ENCODE measurements around the gene OR5L2.
"Not testable (repeated sequence)": the region's sequence is repeated elsewhere in the genome, so short reads cannot be mapped to it uniquely, and the experiment has no call there.

OR5L2 gene

DNA sequence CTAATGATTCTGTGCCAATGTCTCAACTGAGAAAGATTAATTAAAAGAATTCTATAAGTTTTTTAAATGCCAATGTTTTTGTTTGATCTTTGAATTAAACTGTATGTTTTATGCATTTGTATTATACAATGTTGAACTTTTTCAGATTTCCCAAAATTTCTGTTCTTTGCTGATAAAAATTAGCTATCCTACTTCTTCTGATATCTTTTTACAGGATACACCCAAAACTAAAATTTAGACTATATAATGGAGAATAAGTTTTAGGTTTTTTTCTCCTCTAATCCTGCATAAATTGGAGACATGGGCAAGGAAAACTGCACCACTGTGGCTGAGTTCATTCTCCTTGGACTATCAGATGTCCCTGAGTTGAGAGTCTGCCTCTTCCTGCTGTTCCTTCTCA lies at the start of gene OR5L2:
Gene OR5L2, plus strand, starts transcription at position 301 of the 400 bp plus-strand sequence. Its CDS starts 0 bp downstream, at position 301.
- no peak for DNase-seq

DNA sequence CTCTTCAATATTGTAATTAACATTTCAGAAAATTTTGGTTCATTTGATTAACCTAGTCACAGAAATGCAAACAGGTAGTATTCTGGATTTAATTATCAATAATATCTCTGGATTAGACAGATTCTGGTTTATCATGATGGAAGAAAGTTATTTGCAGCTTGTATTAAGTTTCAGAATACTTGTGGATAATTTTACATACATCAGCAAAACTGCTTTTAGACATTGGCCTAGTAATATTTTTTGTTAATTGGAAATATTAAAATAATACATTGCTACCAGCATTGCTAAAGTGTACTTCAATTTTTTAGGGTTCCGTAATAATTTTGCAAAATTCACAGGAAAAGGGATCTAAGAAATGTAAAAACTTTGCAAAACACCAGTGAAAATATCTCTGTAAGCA lies 35.4 kb upstream of the OR5L2 start:
- DNase-seq: no peak

GRCh38 chr11:55793321-55793720 lies 33.7 kb upstream of the OR5L2 start:
- DNase-seq: no peak

DNA sequence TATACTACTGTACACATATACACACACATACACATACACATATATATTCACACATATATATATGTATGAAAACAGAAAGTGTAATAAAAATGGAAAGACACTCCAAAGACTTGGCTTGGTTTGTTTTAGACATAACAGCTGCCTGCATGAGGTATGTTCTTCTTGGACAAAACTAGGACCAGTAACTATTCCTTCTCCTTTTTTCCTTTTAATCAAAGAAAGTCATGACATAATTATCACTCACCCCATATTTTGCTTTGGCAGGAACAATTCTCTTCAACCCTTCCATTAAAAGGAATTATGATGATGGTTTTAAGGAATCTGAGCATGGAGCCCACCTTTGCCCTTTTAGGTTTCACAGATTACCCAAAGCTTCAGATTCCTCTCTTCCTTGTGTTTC lies 31.8 kb upstream of the OR5L2 start, which contains the start of gene OR5D14:
Gene OR5D14, plus strand, starts transcription at position 301 of the 400 bp plus-strand sequence. Its CDS starts 0 bp downstream, at position 301.
- DNase-seq: no peak

DNA sequence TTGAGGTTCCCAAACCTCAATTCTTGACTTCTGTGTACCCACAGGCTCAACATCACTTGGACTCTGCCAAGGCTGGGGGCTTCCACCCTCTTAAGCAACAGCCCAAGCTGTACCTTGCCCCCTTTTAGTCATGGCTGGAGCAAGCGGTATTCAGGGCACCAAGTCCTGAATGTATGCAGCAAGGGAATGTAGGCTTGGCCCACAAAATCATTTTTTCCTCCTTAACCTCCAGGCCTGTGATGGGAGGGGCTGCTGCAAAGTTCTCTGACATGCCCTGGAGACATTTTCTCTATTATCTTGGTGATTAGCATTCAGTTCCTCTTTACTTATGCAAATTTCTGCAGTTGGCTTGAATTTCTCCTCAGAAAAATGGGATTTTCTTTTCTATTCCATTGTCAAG lies 20.8 kb upstream of the OR5L2 start:
- DNase-seq: no peak

GRCh38 chr11:55811067-55811466 lies 16.0 kb upstream of the OR5L2 start, which contains the start of gene OR5L1:
Gene OR5L1 (plus strand): TSS chr11:55811367. CDS start chr11:55811467, 100 bp downstream.
- DNase-seq: no peak

DNA sequence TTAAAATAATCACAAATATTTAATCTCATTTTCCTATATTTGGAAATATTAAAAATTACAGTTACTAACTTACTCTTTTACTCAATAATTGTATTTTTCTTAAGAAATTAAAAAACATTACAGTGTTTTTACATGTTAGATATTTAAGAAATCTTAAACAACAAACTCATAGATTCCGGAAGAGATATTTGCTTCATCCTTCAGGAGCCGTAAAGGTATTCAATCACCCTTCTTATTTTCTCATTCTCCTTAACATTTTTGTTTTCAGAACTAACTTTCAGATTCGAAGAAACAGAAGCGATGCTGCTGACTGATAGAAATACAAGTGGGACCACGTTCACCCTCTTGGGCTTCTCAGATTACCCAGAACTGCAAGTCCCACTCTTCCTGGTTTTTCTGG lies 7.7 kb upstream of the OR5L2 start, which contains the start of gene OR5D18:
Gene OR5D18, plus strand, starts transcription at position 301 of the 400 bp plus-strand sequence. Its CDS starts 0 bp downstream, at position 301.
- no peak for DNase-seq

DNA sequence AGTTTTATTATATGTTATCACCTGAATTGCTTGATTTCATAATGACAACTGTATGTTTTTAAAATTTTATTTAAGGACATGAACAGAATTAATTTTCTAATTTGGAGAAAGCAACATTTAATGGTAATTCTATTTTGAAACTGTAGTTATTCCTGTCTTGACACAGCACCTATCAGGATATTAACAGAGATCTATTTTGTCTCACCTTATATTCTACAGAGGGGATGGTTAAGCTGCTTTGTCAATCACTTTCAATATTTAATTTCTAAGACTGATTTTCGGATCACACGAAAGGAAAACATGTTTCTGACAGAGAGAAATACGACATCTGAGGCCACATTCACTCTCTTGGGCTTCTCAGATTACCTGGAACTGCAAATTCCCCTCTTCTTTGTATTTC lies 11.4 kb downstream of the OR5L2 start, which contains the start of gene OR5D16:
Gene OR5D16, plus strand, starts transcription at position 301 of the 400 bp plus-strand sequence. Its CDS starts 0 bp downstream, at position 301.
- DNase-seq: no peak

DNA sequence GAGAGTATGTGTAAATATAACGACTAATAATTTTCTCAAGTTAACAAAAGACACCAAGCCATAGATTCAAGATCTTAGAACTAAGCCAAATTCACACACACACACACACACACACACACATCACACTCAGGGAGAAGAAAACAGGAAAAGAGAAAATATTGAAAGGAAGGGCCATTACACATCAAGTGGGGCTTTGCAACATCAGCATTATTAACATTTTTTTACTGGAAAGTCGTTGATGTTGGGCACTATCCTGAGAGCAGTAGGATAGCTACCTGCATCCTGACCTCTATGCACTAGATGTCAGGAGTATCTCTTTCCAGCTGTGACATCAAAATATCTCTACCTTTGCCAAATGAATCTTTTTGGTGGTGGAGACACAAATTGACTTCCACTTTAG lies 20.4 kb downstream of the OR5L2 start:
- no peak for DNase-seq

DNA sequence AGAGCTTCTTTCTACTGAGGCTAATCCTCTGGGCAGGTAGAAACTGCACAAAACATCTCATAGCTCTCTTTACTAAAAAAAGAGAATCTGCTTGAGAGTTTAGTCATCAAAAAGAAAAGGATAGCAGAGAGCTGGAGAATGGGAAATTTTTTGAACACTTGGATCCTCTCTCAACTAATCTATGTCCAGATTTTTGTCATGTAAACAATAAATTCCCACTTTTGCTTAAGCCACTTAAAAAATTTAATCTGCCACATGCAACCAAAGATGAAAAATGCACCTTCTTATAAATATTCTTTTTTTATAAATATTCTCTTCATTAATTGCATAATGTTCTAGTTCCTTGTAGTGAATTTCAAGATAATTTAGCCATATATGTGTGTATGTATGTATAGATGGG lies 22.0 kb downstream of the OR5L2 start:
- no peak for DNase-seq

DNA sequence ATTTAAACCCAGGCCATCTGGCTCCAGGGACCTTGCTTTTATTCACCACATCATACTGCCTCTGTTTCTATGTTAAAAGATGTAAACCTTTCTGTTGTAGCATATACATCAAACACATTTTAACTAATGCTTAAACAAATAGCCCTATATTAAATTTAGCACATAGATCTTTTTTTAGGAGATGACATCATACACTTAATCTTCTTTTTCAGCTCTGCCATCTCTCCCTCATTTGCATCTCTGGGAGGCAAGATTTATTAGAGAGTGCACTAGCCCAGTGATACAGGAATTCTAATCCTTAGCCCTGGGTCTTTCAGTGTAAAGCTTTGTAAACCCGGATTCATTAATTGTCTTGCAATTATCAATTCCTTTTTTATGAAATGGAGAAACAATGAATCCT lies 25.1 kb downstream of the OR5L2 start:
- DNase-seq: no peak

DNA sequence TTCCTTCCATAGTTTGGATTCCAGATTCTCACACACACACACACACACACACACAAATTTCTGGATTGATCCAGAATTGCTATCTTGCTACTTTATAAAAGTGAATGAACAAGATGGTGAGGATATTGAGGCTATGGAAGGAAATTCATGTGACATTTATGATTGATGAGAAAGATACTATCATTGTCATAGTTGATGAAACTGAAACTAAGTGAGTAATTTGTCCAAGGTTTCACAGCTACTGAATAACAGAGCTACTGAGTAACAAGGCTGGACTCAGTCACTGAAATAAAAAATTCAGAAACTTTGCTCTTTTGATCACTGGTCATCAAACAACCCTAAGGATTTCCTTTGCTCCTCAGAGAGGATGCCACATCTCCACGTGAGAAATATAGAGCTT lies 27.7 kb downstream of the OR5L2 start:
- DNase-seq: no peak

- DNase-seq: not testable (repeated sequence)
Observed at GRCh38 chr11:55867354-55867753, 40.3 kb downstream of the OR5L2 start.

DNA sequence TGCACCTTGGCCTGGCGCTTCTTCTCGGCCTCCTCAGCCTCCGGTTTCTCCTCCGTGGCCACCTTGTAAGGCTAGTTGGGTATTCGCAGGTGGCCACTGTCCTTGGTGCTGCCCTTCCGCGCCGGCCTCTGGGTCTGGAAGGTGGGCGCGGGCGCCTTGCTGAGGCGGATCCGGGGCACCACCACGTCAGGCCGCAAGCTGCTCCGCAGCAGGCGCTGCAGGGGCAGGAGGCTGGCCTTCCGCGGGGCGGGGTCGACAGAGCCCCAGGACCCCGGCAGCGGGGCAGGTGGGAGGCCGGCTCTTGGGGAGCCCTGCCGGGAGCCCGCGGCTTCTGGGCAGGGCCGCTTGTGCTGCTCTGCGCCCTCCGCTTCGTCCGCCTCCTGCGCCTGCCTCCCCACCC lies 45.7 kb downstream of the OR5L2 start:
- DNase-seq: not testable (repeated sequence)

GRCh38 chr11:55873146-55873545 lies 46.1 kb downstream of the OR5L2 start:
- not testable (repeated sequence) for DNase-seq
